A549 (cell line): ENCODE measurements around the gene GFY. TPM values are rescaled to one million over a fixed set of nuclear protein-coding genes. Genes with fewer than 3 reads are reported as not detected.

Source experiments
- ATAC-seq, 2 experiments: fragments of 200-7000 bp in 1 of 2; fragments of >200 bp in 1 of 2; cut with Nextera tagmentation in 1 of 2; cut with Tn5 transposase in 1 of 2; 3 replicates each; pipeline versions ENCODE4 v1.8.0 to v1.9.1; 2018 to 2020; ENCODE audit warnings: mild to moderate bottlenecking in 1 of 2, moderate library complexity in 1 of 2
- CTCF ChIA-PET: fragments of 300-600 bp; sonication (Branson Sonifier 250); formaldehyde crosslinking; extraction: SDS; loops from one replicate; lab custom pipeline; 2021; ENCODE audit warnings: antibody characterized with exemption, inconsistent platforms; lab: Yijun Ruan, JAX
- POLR2A ChIA-PET: fragments of 350-600 bp; formaldehyde crosslinking; extraction: SDS; loops from one replicate; lab custom pipeline; 2021; ENCODE audit warnings: antibody characterized with exemption, inconsistent platforms; lab: Yijun Ruan, JAX
- DNase-seq, 2 experiments: peaks; one replicate each; pipeline versions ENCODE4 v3.0.0 to v3.0.0-alpha.2; 2011 to 2016; ENCODE audit warnings: low read depth in 1 of 2, low spot score in 1 of 2
- FAIRE-seq: peaks from 2 replicates; lab custom pipeline; 2011; peaks lifted over from hg19 to GRCh38; lab: Jason Lieb, UNC
- H3K27ac ChIP-seq, 2 experiments: fragments of >200 bp; sonication (Bioruptor Twin); formaldehyde crosslinking; 3 replicates each; pipeline ENCODE4 v1.5.1; 2016 to 2017
- H3K4me1 ChIP-seq: fragments of >200 bp; sonication (Bioruptor Twin); formaldehyde crosslinking; 3 replicates; pipeline ENCODE4 v1.6.1; 2016
- H3K4me2 ChIP-seq: fragments of >200 bp; sonication (Bioruptor Twin); formaldehyde crosslinking; 3 replicates; pipeline ENCODE4 v1.6.1; 2016
- H3K4me3 ChIP-seq: fragments of >200 bp; sonication (Bioruptor Twin); formaldehyde crosslinking; 3 replicates; pipeline ENCODE4 v1.5.1; 2016
- H3K9me3 ChIP-seq: fragments of >200 bp; sonication (Bioruptor Twin); formaldehyde crosslinking; 3 replicates; pipeline ENCODE4 v1.6.1; 2016
- BCL3 ChIP-seq: fragments of >200 bp; sonication (Bioruptor Twin); formaldehyde crosslinking; IDR thresholded peaks from 3 replicates; pipeline ENCODE4 v1.6.1; 2016
- BHLHE40 ChIP-seq: IDR thresholded peaks from 2 replicates; pipeline ENCODE4 v1.6.1; 2012; ENCODE audit warnings: low read depth, low read length, inconsistent platforms
- CBX8 ChIP-seq: fragments of 200-600 bp; sonication (generic); IDR thresholded peaks from 2 replicates; pipeline ENCODE4 v1.6.1; 2016
- CHD4 ChIP-seq: fragments of 200-600 bp; sonication (generic); IDR thresholded peaks from 2 replicates; pipeline ENCODE4 v1.6.1; 2016; ENCODE audit warnings: antibody characterized with exemption, mild to moderate bottlenecking, borderline replicate concordance
- EHF ChIP-seq: fragments of 250-450 bp; sonication (Bioruptor Pico); IDR thresholded peaks from 2 replicates; pipeline ENCODE4 v1.5.0; 2020; ENCODE audit warnings: mild to moderate bottlenecking
- EHMT2 ChIP-seq: fragments of 200-600 bp; sonication (generic); IDR thresholded peaks from 2 replicates; pipeline ENCODE4 v1.6.1; 2016; ENCODE audit warnings: antibody characterized with exemption, low read depth, mild to moderate bottlenecking, moderate library complexity
- ELK1 ChIP-seq: fragments of 150-350 bp; IDR thresholded peaks from 2 replicates; pipeline ENCODE4 v1.6.1; 2014; ENCODE audit warnings: low read depth, mild to moderate bottlenecking, low read length
- HDAC2 ChIP-seq: fragments of 200-600 bp; sonication (generic); IDR thresholded peaks from 2 replicates; pipeline ENCODE4 v1.6.1; 2016
- HOXA7 ChIP-seq: fragments of 250-450 bp; sonication (Bioruptor Pico); IDR thresholded peaks from 2 replicates; pipeline ENCODE4 v1.5.0; 2020; ENCODE audit warnings: mild to moderate bottlenecking, moderate library complexity
- HOXB5 ChIP-seq: fragments of 250-450 bp; sonication (Bioruptor Pico); IDR thresholded peaks from 2 replicates; pipeline ENCODE4 v1.5.0; 2020; ENCODE audit warnings: mild to moderate bottlenecking, moderate library complexity
- KDM1A ChIP-seq: fragments of 200-600 bp; sonication (generic); IDR thresholded peaks from 2 replicates; pipeline ENCODE4 v1.6.1; 2016; ENCODE audit warnings: low read depth, mild to moderate bottlenecking
- KDM5A ChIP-seq: fragments of 200-600 bp; sonication (generic); IDR thresholded peaks from 2 replicates; pipeline ENCODE4 v1.6.1; 2016; ENCODE audit warnings: antibody characterized with exemption, mild to moderate bottlenecking
- MAFK ChIP-seq: fragments of 450-650 bp; IDR thresholded peaks from 2 replicates; pipeline ENCODE4 v1.6.1; 2014; ENCODE audit not compliant: partially characterized antibody
- MYC ChIP-seq: IDR thresholded peaks from 2 replicates; pipeline ENCODE4 v1.6.1; 2012; ENCODE audit warnings: mild to moderate bottlenecking, inconsistent platforms, low read length, improper control_type of control experiment, borderline replicate concordance
- NPAS2 ChIP-seq: fragments of 250-450 bp; sonication (Bioruptor Pico); IDR thresholded peaks from 2 replicates; pipeline ENCODE4 v1.8.0; 2022; ENCODE audit warnings: mild to moderate bottlenecking, moderate library complexity, borderline replicate concordance
- NR3C1 ChIP-seq: fragments of >200 bp; sonication (Bioruptor Twin); formaldehyde crosslinking; IDR thresholded peaks from 3 replicates; pipeline ENCODE4 v1.6.1; 2017
- POLR2A ChIP-seq: IDR thresholded peaks from 2 replicates; pipeline ENCODE4 v1.6.1; 2012; ENCODE audit warnings: mild to moderate bottlenecking, low read length
- SREBF2 ChIP-seq: fragments of 450-650 bp; IDR thresholded peaks from 2 replicates; pipeline ENCODE4 v1.6.1; 2014; ENCODE audit warnings: mild to moderate bottlenecking, moderate library complexity
- TFCP2L1 ChIP-seq: fragments of 250-450 bp; sonication (Bioruptor Pico); IDR thresholded peaks from 2 replicates; pipeline ENCODE4 v1.5.0; 2021; ENCODE audit warnings: mild to moderate bottlenecking
- TP53 ChIP-seq: fragments of 250-450 bp; sonication (Bioruptor Pico); IDR thresholded peaks from 2 replicates; pipeline ENCODE4 v1.5.0; 2021; ENCODE audit warnings: mild to moderate bottlenecking, moderate library complexity
- USF2 ChIP-seq: fragments of 450-650 bp; IDR thresholded peaks from 2 replicates; pipeline ENCODE4 v1.6.1; 2014; ENCODE audit warnings: antibody characterized with exemption
- WGBS: methylation state at CpG from one replicate; pipeline ENCODE4 v1.1.6; 2017; ENCODE audit errors: missing lambda C conversion rate; 5-methylcytosine and 5-hydroxymethylcytosine counted together
- polyA plus RNA-seq, 4 experiments: library from polyadenylated mRNA; depleted of rRNA in 3 of 4; stranded (reverse); fragments of >200 nt; fragmentation: RNase III in 1 of 4; extraction: RNeasy Plus Mini Kit Qiagen cat#74134 plus additional on column Dnase treatment in 1 of 4; gene quantifications; 2 replicates in 3 of 4; 3 replicates in 1 of 4; pipeline ENCODE4 v1.2.3, GENCODE V29; 2011 to 2017
- TF ChIP-seq, protein P1 (sequence below): IDR thresholded peaks from 2 replicates; pipeline ENCODE4 v1.6.1; 2012
- TF ChIP-seq, protein P2 (sequence below): fragments of >200 bp; sonication (Bioruptor Twin); formaldehyde crosslinking; IDR thresholded peaks from 2 replicates; pipeline ENCODE4 v1.6.1; 2016
- TF ChIP-seq, protein P3 (sequence below): fragments of 250-450 bp; sonication (Bioruptor Pico); IDR thresholded peaks from 2 replicates; pipeline ENCODE4 v1.5.0; 2021; ENCODE audit warnings: mild to moderate bottlenecking, moderate library complexity, borderline replicate concordance

The GFY gene
- polyA plus RNA-seq, 2 of the 4 experiments (the other 2 are of a cell fraction): 0.06 TPM; not detected in 1

DNA sequence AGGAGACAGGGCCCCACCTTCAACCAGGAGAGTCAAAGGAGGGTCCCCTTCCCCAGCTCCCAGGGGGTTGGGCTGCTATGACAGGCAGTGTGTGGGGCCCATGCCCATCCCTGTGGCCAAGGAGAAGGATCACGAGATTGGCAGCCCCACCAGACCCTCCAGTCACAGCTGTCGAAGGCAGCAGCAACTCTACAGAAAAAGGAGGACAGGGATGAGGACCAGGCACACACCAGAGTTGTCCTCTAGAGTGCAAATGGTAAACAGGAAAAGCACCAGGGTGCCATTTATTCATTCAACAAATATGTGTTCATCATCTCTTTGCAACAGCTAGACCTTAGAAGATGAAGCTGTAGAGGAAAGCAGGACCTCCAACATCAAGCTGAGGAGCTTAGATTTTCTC lies 6.0 kb upstream of the GFY start:
- ChIA-PET POLR2A (no interaction called here), CTCF (interaction anchor here (0.6 to 13.8 kb wide), 13 partner anchors 10 to 153 kb away, joined by 3 to 141 read pairs (median 7); partner anchors contain the start of gene SLC17A7)
- no peak for ATAC-seq
- TF ChIP-seq HDAC2: no peak
- no peak for TF ChIP-seq HOXB5 (CRISPR knock-in tag)
- no peak for TF ChIP-seq USF2
- no peak for TF ChIP-seq BHLHE40
- TF ChIP-seq, protein P1, sequence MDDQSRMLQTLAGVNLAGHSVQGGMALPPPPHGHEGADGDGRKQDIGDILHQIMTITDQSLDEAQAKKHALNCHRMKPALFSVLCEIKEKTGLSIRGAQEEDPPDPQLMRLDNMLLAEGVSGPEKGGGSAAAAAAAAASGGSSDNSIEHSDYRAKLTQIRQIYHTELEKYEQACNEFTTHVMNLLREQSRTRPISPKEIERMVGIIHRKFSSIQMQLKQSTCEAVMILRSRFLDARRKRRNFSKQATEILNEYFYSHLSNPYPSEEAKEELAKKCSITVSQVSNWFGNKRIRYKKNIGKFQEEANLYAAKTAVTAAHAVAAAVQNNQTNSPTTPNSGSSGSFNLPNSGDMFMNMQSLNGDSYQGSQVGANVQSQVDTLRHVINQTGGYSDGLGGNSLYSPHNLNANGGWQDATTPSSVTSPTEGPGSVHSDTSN: no peak
- TF ChIP-seq SREBF2: no peak
- no peak for TF ChIP-seq MAFK
- no peak for TF ChIP-seq MYC
- no peak for TF ChIP-seq POLR2A
- TF ChIP-seq KDM5A: no peak
- TF ChIP-seq EHF (CRISPR knock-in tag): no peak
- TF ChIP-seq, all 56 proteins: peak for 0
- DNase-seq (no peak), FAIRE-seq (peak; percentile 92)
- Histone ChIP-seq H3K9me3 (no peaks in the 10 kb centered on the region), H3K4me1 (peaks cover 14% of the 10 kb centered on the region; the same call in 2 of the 3 replicates), H3K4me3 (no peak overlapping the region), H3K27ac (no peak overlapping the region), H3K4me2 (no peak overlapping the region)
- 29% methylated on average over 2 of the region's 2 CpGs for WGBS

GRCh38 chr19:49420227-49420626 lies 5.0 kb upstream of the GFY start:
- Histone ChIP-seq H3K9me3 (no peaks in the 10 kb centered on the region), H3K4me2 (no peak overlapping the region), H3K4me1 (peaks cover 14% of the 10 kb centered on the region; the same call in 2 of the 3 replicates)
- 81% methylated on average over 2 of the region's 2 CpGs for WGBS
- TF ChIP-seq USF2 (no peak), BCL3 (no peak), TP53 (CRISPR knock-in tag) (no peak), NPAS2 (CRISPR knock-in tag) (no peak), EHMT2 (no peak), CBX8 (no peak), HOXB5 (CRISPR knock-in tag) (no peak), MAFK (no peak), HOXA7 (no peak), KDM1A (no peak), TFCP2L1 (CRISPR knock-in tag) (no peak), NR3C1 (no peak), CHD4 (no peak), ELK1 (no peak)
- TF ChIP-seq, protein P2, sequence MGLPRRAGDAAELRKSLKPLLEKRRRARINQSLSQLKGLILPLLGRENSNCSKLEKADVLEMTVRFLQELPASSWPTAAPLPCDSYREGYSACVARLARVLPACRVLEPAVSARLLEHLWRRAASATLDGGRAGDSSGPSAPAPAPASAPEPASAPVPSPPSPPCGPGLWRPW: no peak
- TF ChIP-seq, protein P3, sequence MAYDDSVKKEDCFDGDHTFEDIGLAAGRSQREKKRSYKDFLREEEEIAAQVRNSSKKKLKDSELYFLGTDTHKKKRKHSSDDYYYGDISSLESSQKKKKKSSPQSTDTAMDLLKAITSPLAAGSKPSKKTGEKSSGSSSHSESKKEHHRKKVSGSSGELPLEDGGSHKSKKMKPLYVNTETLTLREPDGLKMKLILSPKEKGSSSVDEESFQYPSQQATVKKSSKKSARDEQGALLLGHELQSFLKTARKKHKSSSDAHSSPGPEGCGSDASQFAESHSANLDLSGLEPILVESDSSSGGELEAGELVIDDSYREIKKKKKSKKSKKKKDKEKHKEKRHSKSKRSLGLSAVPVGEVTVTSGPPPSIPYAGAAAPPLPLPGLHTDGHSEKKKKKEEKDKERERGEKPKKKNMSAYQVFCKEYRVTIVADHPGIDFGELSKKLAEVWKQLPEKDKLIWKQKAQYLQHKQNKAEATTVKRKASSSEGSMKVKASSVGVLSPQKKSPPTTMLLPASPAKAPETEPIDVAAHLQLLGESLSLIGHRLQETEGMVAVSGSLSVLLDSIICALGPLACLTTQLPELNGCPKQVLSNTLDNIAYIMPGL (CRISPR knock-in tag): no peak
- TF ChIP-seq, all 56 proteins: peak for 0
- POLR2A ChIA-PET: no interaction called here
- ATAC-seq (no peak), FAIRE-seq (no peak), DNase-seq (no peak)
- CTCF ChIA-PET: interaction anchor here (1.0 to 13.8 kb wide), 9 partner anchors 10 to 126 kb away, joined by 3 to 141 read pairs (median 17); partner anchors contain the start of gene SLC17A7
- Histone ChIP-seq H3K27ac (no peak overlapping the region), H3K4me3 (no peak overlapping the region)
